ENCODE results near the gene CEP112.

GRCh38 chr17:66220079-66220835 lies 28.3 kb upstream of the CEP112 start:
- no peak for TF ChIP-seq POLR2AphosphoS5 (IDR thresholded peaks at IDR 0.05; ENCODE audit: borderline replicate concordance, low read depth, low read length)
- TF ChIP-seq EZH2 (IDR thresholded peaks at IDR 0.05): no peak

Measured in SK-N-MC (cell line).